GM12878 (cell line): Measurements from ENCODE around the gene SERPINB3. TPM values are rescaled to one million over a fixed set of nuclear protein-coding genes. Genes with fewer than 3 reads are reported as not detected.

Experiments used
- ATAC-seq: fragments of 200-7000 bp; cut with Tn5 transposase; 3 replicates; pipeline ENCODE4 v1.9.1; 2020; ENCODE audit warnings: mild to moderate bottlenecking, moderate library complexity
- BruUV-seq: library from RNA; stranded (reverse); fragments of 400-500 nt; replicated peaks from 2 replicates; lab custom pipeline; 2021; lab: Mats Ljungman, UMichigan
- CTCF ChIA-PET: fragments of 300-600 bp; sonication (Branson Sonifier 250); formaldehyde crosslinking; extraction: SDS; loops from one replicate; lab custom pipeline; 2021; ENCODE audit warnings: inconsistent platforms; lab: Yijun Ruan, JAX
- POLR2A ChIA-PET: fragments of 350-600 bp; formaldehyde crosslinking; extraction: SDS; loops from one replicate; lab custom pipeline; 2021; ENCODE audit warnings: inconsistent platforms; lab: Charles Lee
- RAD21 ChIA-PET: fragments of 300-600 bp; sonication (Branson Sonifier 250); formaldehyde crosslinking; loops from one replicate; lab custom pipeline; 2023; ENCODE audit warnings: antibody characterized with exemption; ENCODE audit not compliant: unreplicated experiment; lab: Charles Lee
- SMC1A ChIA-PET: fragments of 300-600 bp; sonication (Branson Sonifier 250); formaldehyde crosslinking; loops from one replicate; lab custom pipeline; 2023; ENCODE audit not compliant: unreplicated experiment, uncharacterized antibody; lab: Charles Lee
- DNase-seq: peaks from one replicate; pipeline ENCODE4 v3.0.0-alpha.2; 2011; ENCODE audit warnings: low read depth, low spot score
- FAIRE-seq: peaks from 3 replicates; lab custom pipeline; 2011; peaks lifted over from hg19 to GRCh38; lab: Jason Lieb, UNC
- H2AFZ ChIP-seq: 2 replicates; pipeline ENCODE4 v1.6.0; 2011; ENCODE audit warnings: low read depth, low read length, control low read depth; ENCODE audit not compliant: control insufficient read depth
- H3K27ac ChIP-seq: 2 replicates; pipeline ENCODE4 v1.5.1; 2011; ENCODE audit warnings: control low read depth; ENCODE audit not compliant: control insufficient read depth, insufficient read depth
- H3K27me3 ChIP-seq, 2 experiments: replicated peaks in 1 of 2; 2 replicates each; pipeline versions ENCODE4 v1.6.0 to v1.6.1; 2011; ENCODE audit warnings: low read length in 1 of 2; ENCODE audit not compliant: control insufficient read depth in 2 of 2, insufficient read depth in 2 of 2
- H3K36me3 ChIP-seq, 2 experiments: 2 replicates each; pipeline ENCODE4 v1.5.1; 2011; ENCODE audit warnings: low read length in 1 of 2; ENCODE audit not compliant: control insufficient read depth in 2 of 2, insufficient read depth in 2 of 2
- H3K4me1 ChIP-seq: 2 replicates; pipeline ENCODE4 v1.6.1; 2011; ENCODE audit warnings: mild to moderate bottlenecking, low read length, moderate library complexity, mixed read lengths; ENCODE audit not compliant: control insufficient read depth, insufficient read depth
- H3K4me2 ChIP-seq: 2 replicates; pipeline ENCODE4 v1.6.0; 2011; ENCODE audit warnings: control low read depth; ENCODE audit not compliant: control insufficient read depth, insufficient read depth
- H3K4me3 ChIP-seq: fragments of 200-600 bp; sonication (generic); 2 replicates; pipeline ENCODE4 v1.5.1; 2016
- H3K79me2 ChIP-seq: 2 replicates; pipeline ENCODE4 v1.6.0; 2011; ENCODE audit warnings: low read length; ENCODE audit not compliant: control insufficient read depth, insufficient read depth
- H3K9ac ChIP-seq: 2 replicates; pipeline ENCODE4 v1.8.0; 2011; ENCODE audit warnings: low read length, control low read depth, mixed read lengths; ENCODE audit not compliant: control insufficient read depth, insufficient read depth
- H3K9me3 ChIP-seq: replicated peaks from 3 replicates; pipeline ENCODE4 v1.5.1; 2011; ENCODE audit warnings: mild to moderate bottlenecking, low read length; ENCODE audit not compliant: control insufficient read depth, insufficient read depth
- H4K20me1 ChIP-seq: 2 replicates; pipeline ENCODE4 v1.6.0; 2011; ENCODE audit not compliant: control insufficient read depth, insufficient read depth
- BMI1 ChIP-seq: fragments of 450-650 bp; IDR thresholded peaks from 2 replicates; pipeline ENCODE4 v1.6.1; 2016; ENCODE audit warnings: mild to moderate bottlenecking, moderate library complexity, borderline replicate concordance
- BRCA1 ChIP-seq: IDR thresholded peaks from 2 replicates; pipeline ENCODE4 v1.6.1; 2011; ENCODE audit warnings: low read depth, low read length, improper control_type of control experiment
- CEBPB ChIP-seq, 2 experiments: fragments of 150-350 bp in 1 of 2; IDR thresholded peaks; 2 replicates each; pipeline ENCODE4 v1.6.1; 2012 to 2014; ENCODE audit warnings: low read depth in 2 of 2, low read length in 2 of 2, borderline replicate concordance in 1 of 2, inconsistent platforms in 1 of 2
- CHD4 ChIP-seq: fragments of 200-600 bp; sonication (generic); IDR thresholded peaks from 2 replicates; pipeline ENCODE4 v1.6.1; 2016; ENCODE audit warnings: mild to moderate bottlenecking
- ELK1 ChIP-seq: IDR thresholded peaks from 2 replicates; pipeline ENCODE4 v1.6.1; 2012; ENCODE audit warnings: low read depth, low read length, improper control_type of control experiment
- MYC ChIP-seq: IDR thresholded peaks from 2 replicates; pipeline ENCODE4 v1.6.1; 2011; ENCODE audit warnings: mild to moderate bottlenecking, low read length, moderate library complexity, inconsistent platforms; ENCODE audit not compliant: insufficient read depth, insufficient replicate concordance, insufficient read length, severe bottlenecking
- POLR2AphosphoS5 ChIP-seq: IDR thresholded peaks from 2 replicates; pipeline ENCODE4 v1.6.1; 2011; ENCODE audit warnings: mild to moderate bottlenecking, low read length, inconsistent platforms
- POU2F2 ChIP-seq: IDR thresholded peaks from 3 replicates; pipeline ENCODE4 v1.6.1; 2011; ENCODE audit warnings: low read depth, mild to moderate bottlenecking, low read length, borderline replicate concordance
- SREBF2 ChIP-seq: IDR thresholded peaks from 2 replicates; pipeline ENCODE4 v1.6.1; 2012; ENCODE audit warnings: mild to moderate bottlenecking, low read length
- ZNF24 ChIP-seq: fragments of 450-650 bp; IDR thresholded peaks from 2 replicates; pipeline ENCODE4 v1.6.1; 2017; ENCODE audit warnings: antibody characterized with exemption, mild to moderate bottlenecking
- ZSCAN29 ChIP-seq: fragments of 450-650 bp; IDR thresholded peaks from 2 replicates; pipeline ENCODE4 v1.6.1; 2017; ENCODE audit warnings: mild to moderate bottlenecking, moderate library complexity
- WGBS: methylation state at CpG from one replicate; pipeline ENCODE4 v1.1.6; 2016; ENCODE audit warnings: low lambda C conversion rate; ENCODE audit not compliant: insufficient replicate concordance, insufficient coverage; ENCODE audit errors: missing lambda C conversion rate; 5-methylcytosine and 5-hydroxymethylcytosine counted together
- in situ Hi-C: fragments of 300-500 bp; cut with MboI; formaldehyde crosslinking; loops from 9 replicates; pipeline ENCODE4 v1.14.3; 2018; ENCODE audit warnings: mixed read lengths
- intact Hi-C: fragments of 100-400 bp; cut with micrococcal nuclease; formaldehyde crosslinking; loops from one replicate; pipeline ENCODE4 v1.14.2; 2022; ENCODE audit not compliant: unreplicated experiment
- polyA plus RNA-seq, 11 experiments: library from polyadenylated mRNA; depleted of rRNA in 4 of 11; unstranded in 6 of 11; stranded (reverse) in 5 of 11; fragments of >200 nt; fragmentation: Nextera tagmentation in 4 of 11; fragmentation: Illumina TruSeq in 1 of 11; extraction: Ambion mirVana in 4 of 11; extraction: Trizol in 1 of 11; gene quantifications; 1 replicate in 1 of 11; 2 replicates in 10 of 11; pipeline versions ENCODE4 v1.2.1 to v1.2.3, GENCODE V29; 2011 to 2016; ENCODE audit warnings: inconsistent platforms in 2 of 11, missing spikeins in 2 of 11, low read depth in 1 of 11
- total RNA-seq, 4 experiments: library from RNA; depleted of rRNA in 3 of 4; stranded (reverse); fragments of >200 nt in 3 of 4; fragmentation: Illumina TruSeq in 1 of 4; extraction: Trizol in 1 of 4; gene quantifications; 2 replicates each; pipeline versions ENCODE4 v1.2.1 to v1.2.3, GENCODE V29; 2013 to 2021
- TF ChIP-seq, protein P1 (sequence below): fragments of 450-650 bp; IDR thresholded peaks from 2 replicates; pipeline ENCODE4 v1.6.1; 2017; ENCODE audit warnings: mild to moderate bottlenecking, moderate library complexity

SERPINB3 gene
- total and polyA plus RNA-seq, 10 of the 15 experiments (the other 5 are each of a cell fraction or from before 2014, with no cell fraction given), result not detected

- POLR2A ChIA-PET, result no interaction called here
- SMC1A ChIA-PET, result no interaction called here
- no peaks in the 10 kb centered on the region for H3K36me3 ChIP-seq
- no peak overlapping the region for H3K9ac ChIP-seq
- no peak overlapping the region for H3K27ac ChIP-seq
- peaks cover 9% of the 10 kb centered on the region; the same call in 1 of the 2 replicates for H3K4me1 ChIP-seq
- H3K79me2 ChIP-seq, result no peaks in the 10 kb centered on the region
- FAIRE-seq (no peak), DNase-seq (no peak), ATAC-seq (no peak)
- H4K20me1 ChIP-seq, result no peaks in the 10 kb centered on the region
- TF ChIP-seq CEBPB (IDR thresholded peaks at IDR 0.05; ENCODE audit: borderline replicate concordance in 1 of 2, low read depth in 2 of 2, low read length in 2 of 2) (no peak), POLR2AphosphoS5 (no peak), POU2F2 (no peak), BMI1 (no peak), ELK1 (no peak), MYC (no peak), BRCA1 (no peak), ZSCAN29 (no peak), SREBF2 (no peak), CHD4 (no peak), ZNF24 (no peak)
- TF ChIP-seq, protein P1, sequence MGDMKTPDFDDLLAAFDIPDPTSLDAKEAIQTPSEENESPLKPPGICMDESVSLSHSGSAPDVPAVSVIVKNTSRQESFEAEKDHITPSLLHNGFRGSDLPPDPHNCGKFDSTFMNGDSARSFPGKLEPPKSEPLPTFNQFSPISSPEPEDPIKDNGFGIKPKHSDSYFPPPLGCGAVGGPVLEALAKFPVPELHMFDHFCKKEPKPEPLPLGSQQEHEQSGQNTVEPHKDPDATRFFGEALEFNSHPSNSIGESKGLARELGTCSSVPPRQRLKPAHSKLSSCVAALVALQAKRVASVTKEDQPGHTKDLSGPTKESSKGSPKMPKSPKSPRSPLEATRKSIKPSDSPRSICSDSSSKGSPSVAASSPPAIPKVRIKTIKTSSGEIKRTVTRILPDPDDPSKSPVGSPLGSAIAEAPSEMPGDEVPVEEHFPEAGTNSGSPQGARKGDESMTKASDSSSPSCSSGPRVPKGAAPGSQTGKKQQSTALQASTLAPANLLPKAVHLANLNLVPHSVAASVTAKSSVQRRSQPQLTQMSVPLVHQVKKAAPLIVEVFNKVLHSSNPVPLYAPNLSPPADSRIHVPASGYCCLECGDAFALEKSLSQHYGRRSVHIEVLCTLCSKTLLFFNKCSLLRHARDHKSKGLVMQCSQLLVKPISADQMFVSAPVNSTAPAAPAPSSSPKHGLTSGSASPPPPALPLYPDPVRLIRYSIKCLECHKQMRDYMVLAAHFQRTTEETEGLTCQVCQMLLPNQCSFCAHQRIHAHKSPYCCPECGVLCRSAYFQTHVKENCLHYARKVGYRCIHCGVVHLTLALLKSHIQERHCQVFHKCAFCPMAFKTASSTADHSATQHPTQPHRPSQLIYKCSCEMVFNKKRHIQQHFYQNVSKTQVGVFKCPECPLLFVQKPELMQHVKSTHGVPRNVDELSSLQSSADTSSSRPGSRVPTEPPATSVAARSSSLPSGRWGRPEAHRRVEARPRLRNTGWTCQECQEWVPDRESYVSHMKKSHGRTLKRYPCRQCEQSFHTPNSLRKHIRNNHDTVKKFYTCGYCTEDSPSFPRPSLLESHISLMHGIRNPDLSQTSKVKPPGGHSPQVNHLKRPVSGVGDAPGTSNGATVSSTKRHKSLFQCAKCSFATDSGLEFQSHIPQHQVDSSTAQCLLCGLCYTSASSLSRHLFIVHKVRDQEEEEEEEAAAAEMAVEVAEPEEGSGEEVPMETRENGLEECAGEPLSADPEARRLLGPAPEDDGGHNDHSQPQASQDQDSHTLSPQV, result no peak
- H3K27me3 ChIP-seq, result no peaks in the 10 kb centered on the region
- intact Hi-C loops (no loop called here), in situ Hi-C loops (loop anchor here (10.0 kb wide), 1 partner anchor 62 kb away; the partner anchor contains the start of gene SERPINB12)
- no peak overlapping the region for H2AFZ ChIP-seq
- RAD21 ChIA-PET, result no interaction called here
- no TSS peak for BruUV-seq
- CTCF ChIA-PET, result interaction anchor here (0.6 to 2.4 kb wide), 3 partner anchors 28 to 997 kb away, joined by 3 to 7 read pairs (median 3); no protein-coding TSS in a partner anchor
- 47% methylated on average over 3 of the region's 3 CpGs for WGBS
- H3K4me3 ChIP-seq, result no peak overlapping the region
- H3K9me3 ChIP-seq, result no peaks in the 10 kb centered on the region
- no peak overlapping the region for H3K4me2 ChIP-seq
Observed at GRCh38 chr18:63606526-63606925, 55.2 kb downstream of the SERPINB3 start.
